Bone marrow (tissue), 2 donors: ENCODE results near the gene IP6K2.

Experiments
- DNase-seq, 2 donors: peaks; one replicate each; lab custom pipeline; 2025; lab: John Stamatoyannopoulos, UW

The IP6K2 gene

GRCh38 chr3:48663489-48664312 is 53.3 kb downstream of the IP6K2 start:
- peak; percentile 40 to 86 for DNase-seq

GRCh38 chr3:48662753-48663488 is 54.1 kb downstream of the IP6K2 start, which contains the start of gene CELSR3:
Gene CELSR3, minus strand, starts transcription at chr3:48662886. Its CDS starts 252 bp downstream, at chr3:48662634.
- no peak for DNase-seq

- no peak for DNase-seq
Measured at GRCh38 chr3:48662145-48662752, 54.8 kb downstream of the IP6K2 start.

- DNase-seq = peak; percentile 3 to 38
Measured at GRCh38 chr3:48661501-48662144, 55.4 kb downstream of the IP6K2 start.

- DNase-seq = no peak
Measured at GRCh38 chr3:48660800-48661400, 56.1 kb downstream of the IP6K2 start.

- DNase-seq = no peak
Measured at GRCh38 chr3:48656841-48657281, 60.2 kb downstream of the IP6K2 start.

GRCh38 chr3:48656061-48656840 is 60.8 kb downstream of the IP6K2 start:
- DNase-seq = peak; percentile 29 to 71

- no peak for DNase-seq
Measured at GRCh38 chr3:48655606-48656005, 61.4 kb downstream of the IP6K2 start.

- DNase-seq = no peak
Measured at GRCh38 chr3:48655063-48655462, 62.0 kb downstream of the IP6K2 start.

GRCh38 chr3:48652923-48653715 is 63.9 kb downstream of the IP6K2 start:
- DNase-seq = no peak

GRCh38 chr3:48651771-48652170 is 65.2 kb downstream of the IP6K2 start:
- DNase-seq = no peak

GRCh38 chr3:48650723-48651122 is 66.3 kb downstream of the IP6K2 start:
- DNase-seq = no peak

GRCh38 chr3:48648188-48648850 is 68.7 kb downstream of the IP6K2 start:
- DNase-seq = no peak

GRCh38 chr3:48647714-48648113 is 69.3 kb downstream of the IP6K2 start:
- no peak for DNase-seq

- DNase-seq = no peak
Measured at GRCh38 chr3:48644898-48645760, 71.9 kb downstream of the IP6K2 start.

GRCh38 chr3:48642605-48643004 is 74.4 kb downstream of the IP6K2 start:
- DNase-seq = no peak

- no peak for DNase-seq
Measured at GRCh38 chr3:48641396-48641795, 75.6 kb downstream of the IP6K2 start.

- DNase-seq = no peak
Measured at GRCh38 chr3:48639944-48640606, 76.9 kb downstream of the IP6K2 start.
